ENCODE measurements around the gene RIMKLB. TPM values are rescaled to one million over a fixed set of nuclear protein-coding genes. Genes with fewer than 3 reads are reported as not detected.
"Not testable (repeated sequence)": the region's sequence is repeated elsewhere in the genome, so short reads cannot be mapped to it uniquely, and the experiment has no call there.

Gene RIMKLB
- total and polyA plus RNA-seq, 3 donors from 2014 or later: 101 to 141 (median 123) TPM

DNA sequence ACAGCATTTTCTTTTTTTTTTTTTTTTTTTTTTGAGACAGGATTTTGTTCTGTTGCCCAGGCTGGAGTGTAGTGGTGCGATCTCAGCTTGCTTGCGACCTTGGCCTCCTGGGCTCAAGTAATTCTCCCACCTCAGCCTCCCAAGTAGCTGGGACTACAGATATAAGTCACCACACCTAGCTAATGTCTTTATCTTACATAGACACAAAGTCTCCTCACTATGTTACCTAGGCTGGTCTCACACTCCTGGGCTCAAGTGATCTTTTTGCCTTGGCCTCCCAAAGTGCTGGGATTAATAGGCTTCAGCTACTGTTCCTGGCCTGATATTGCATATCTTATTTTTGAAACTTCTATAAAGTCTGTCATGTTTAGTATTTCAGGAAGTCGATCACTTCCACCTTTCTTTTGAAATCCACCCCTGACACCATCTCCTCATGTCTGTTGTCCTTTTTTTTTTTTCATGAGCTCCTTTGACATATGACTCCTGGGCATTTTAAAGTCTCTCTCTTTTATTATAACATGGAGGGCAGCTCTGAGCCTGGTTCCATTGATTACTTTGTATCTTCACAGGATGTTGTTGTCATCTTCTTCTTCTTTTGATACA is 118.8 kb downstream of the RIMKLB start:
- no peak for DNase-seq
- intact Hi-C loops (cut with DNase I; ENCODE audit: low total_unique reads): no loop called here
- Histone ChIP-seq H3K4me1 (no peaks in the 10 kb centered on the region), H3K27me3 (no peaks in the 10 kb centered on the region), H3K4me3 (no peak overlapping the region), H3K27ac (no peak overlapping the region), H3K9me3 (no peaks in the 10 kb centered on the region), H3K36me3 (ENCODE audit: low read depth, missing control alignments) (no peaks in the 10 kb centered on the region)
- WGBS, 2 donors: 68 to 75% methylated on average over 3 of the region's 3 CpGs
- TF ChIP-seq, protein P1, sequence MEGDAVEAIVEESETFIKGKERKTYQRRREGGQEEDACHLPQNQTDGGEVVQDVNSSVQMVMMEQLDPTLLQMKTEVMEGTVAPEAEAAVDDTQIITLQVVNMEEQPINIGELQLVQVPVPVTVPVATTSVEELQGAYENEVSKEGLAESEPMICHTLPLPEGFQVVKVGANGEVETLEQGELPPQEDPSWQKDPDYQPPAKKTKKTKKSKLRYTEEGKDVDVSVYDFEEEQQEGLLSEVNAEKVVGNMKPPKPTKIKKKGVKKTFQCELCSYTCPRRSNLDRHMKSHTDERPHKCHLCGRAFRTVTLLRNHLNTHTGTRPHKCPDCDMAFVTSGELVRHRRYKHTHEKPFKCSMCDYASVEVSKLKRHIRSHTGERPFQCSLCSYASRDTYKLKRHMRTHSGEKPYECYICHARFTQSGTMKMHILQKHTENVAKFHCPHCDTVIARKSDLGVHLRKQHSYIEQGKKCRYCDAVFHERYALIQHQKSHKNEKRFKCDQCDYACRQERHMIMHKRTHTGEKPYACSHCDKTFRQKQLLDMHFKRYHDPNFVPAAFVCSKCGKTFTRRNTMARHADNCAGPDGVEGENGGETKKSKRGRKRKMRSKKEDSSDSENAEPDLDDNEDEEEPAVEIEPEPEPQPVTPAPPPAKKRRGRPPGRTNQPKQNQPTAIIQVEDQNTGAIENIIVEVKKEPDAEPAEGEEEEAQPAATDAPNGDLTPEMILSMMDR (IDR thresholded peaks at IDR 0.05): no peak
- no peak for TF ChIP-seq POLR2A (IDR thresholded peaks at IDR 0.05)

DNA sequence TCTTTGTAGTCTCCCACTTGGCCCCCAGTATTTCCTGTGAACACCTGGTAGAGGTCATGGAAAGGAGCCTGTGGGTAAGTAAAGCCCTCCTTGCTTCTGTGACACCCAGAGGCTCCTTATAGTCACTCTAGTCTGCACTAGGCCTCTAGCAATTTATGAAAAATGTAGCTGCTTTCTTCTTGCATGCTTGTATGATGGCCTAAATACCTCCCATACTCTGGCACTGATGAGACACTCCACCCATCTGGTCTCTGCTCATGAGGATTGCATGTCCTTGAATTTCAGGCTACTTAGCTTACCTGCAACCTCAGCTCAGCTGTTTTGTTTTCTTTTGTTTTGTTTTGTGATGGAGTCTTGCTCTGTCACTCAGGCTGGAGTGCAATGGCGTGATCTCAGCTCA is 120.1 kb downstream of the RIMKLB start:
- intact Hi-C loops (cut with DNase I; ENCODE audit: low total_unique reads): no loop called here
- Histone ChIP-seq H3K36me3 (ENCODE audit: low read depth, missing control alignments) (no peaks in the 10 kb centered on the region), H3K4me3 (no peak overlapping the region), H3K27me3 (no peaks in the 10 kb centered on the region), H3K4me1 (peaks cover 2% of the 10 kb centered on the region), H3K27ac (no peak overlapping the region), H3K9me3 (no peaks in the 10 kb centered on the region)
- TF ChIP-seq, protein P1 (IDR thresholded peaks at IDR 0.05): no peak
- no peak for TF ChIP-seq POLR2A (IDR thresholded peaks at IDR 0.05)
- DNase-seq: no peak
- WGBS, 2 donors: 100% methylated on average over 1 of the region's 1 CpG

DNA sequence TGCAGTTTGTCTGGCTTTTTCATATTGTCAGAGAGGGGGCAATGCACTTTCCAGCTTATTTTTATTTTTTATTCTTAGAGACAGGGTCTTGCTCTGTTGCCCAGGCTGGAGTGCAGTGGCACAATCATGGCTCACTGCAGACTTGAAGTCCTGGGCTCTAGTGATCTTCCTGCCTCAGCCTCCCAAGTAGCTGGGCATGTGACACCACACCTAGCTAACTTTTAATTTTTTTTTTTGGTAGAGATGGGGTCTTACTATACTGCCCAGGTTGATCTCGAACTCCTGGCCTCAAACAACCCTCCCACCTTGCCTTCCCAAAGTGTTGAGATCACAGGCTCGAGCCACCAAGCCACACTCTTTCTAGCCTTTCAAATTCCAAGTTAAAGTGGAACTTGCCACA is 120.7 kb downstream of the RIMKLB start:
- intact Hi-C loops (cut with DNase I; ENCODE audit: low total_unique reads): no loop called here

DNA sequence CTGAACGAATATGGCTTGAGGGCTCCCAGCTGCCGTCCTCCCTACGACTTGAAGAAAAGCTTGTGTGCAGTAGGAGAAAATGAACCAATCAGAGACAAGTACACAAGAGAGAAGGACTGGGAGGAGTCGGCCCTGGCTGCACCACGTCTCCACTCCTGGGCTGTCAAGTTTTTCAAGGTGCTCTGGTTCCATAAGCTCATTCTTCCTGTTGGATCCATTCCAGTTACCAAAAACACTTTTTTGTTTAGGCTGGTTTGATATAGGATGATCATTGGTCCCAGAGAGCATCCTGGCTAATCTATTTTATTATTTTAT is 121.8 kb downstream of the RIMKLB start:
- intact Hi-C loops (cut with DNase I; ENCODE audit: low total_unique reads): no loop called here
- no peak for DNase-seq
- Histone ChIP-seq H3K4me1 (peaks cover 12% of the 10 kb centered on the region), H3K27me3 (no peaks in the 10 kb centered on the region), H3K4me3 (no peak overlapping the region), H3K27ac (no peak overlapping the region), H3K36me3 (ENCODE audit: low read depth, missing control alignments) (no peaks in the 10 kb centered on the region), H3K9me3 (no peaks in the 10 kb centered on the region)
- TF ChIP-seq, protein P1 (IDR thresholded peaks at IDR 0.05): no peak
- TF ChIP-seq POLR2A (IDR thresholded peaks at IDR 0.05): no peak
- 36 to 42% methylated on average over 5 of the region's 5 CpGs for WGBS, 2 donors

More for the DNA sequence above, 120.7 kb downstream of the RIMKLB start:
- H3K9me3 ChIP-seq: no peaks in the 10 kb centered on the region
- H3K27ac ChIP-seq: no peak overlapping the region
- H3K36me3 ChIP-seq (ENCODE audit: low read depth, missing control alignments): no peaks in the 10 kb centered on the region
- H3K4me1 ChIP-seq: peaks cover 8% of the 10 kb centered on the region
- 85 to 87% methylated on average over 2 of the region's 2 CpGs for whole genome bisulfite sequencing, 2 donors
- H3K27me3 ChIP-seq: no peaks in the 10 kb centered on the region
- no peak for TF ChIP-seq POLR2A (IDR thresholded peaks at IDR 0.05)
- TF ChIP-seq, protein P1 (IDR thresholded peaks at IDR 0.05): no peak
- DNase-seq: no peak
- H3K4me3 ChIP-seq: no peak overlapping the region

DNA sequence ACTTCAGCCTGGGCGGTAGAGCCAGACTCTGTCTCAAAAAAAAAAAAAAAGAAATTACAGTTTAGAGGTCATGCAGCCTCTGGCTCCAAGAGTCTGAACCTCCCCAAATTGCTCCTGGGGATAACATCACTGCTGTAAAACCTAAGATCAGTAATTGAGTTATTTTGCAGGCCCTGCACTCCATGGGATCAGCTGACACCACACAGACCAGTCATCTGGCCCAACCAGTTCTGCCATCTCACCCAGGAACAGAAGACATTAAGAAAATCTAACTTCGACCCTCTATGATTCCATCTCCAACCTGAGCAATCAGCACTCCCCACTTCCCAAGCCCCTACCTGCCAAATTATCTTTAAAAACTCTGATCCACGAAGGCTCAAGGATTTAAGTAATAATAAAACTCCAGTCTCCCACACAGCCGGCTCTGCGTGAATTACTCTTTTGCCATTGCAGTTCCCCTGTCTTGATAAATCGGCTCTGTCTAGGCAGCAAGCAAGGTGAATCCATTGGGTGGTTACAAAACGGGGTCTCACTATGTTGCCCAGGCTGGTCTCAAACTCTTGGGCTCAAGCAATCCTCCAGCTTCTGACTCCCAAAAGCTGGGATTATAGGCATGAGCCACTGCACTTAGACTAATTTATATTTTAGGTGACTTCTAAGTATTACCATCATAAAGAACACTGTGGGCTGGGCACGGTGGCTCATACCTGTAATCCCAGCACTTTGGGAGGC is 123.1 kb downstream of the RIMKLB start:
- 77 to 81% methylated on average over 8 of the region's 8 CpGs for WGBS, 2 donors
- H3K27me3 ChIP-seq; intact Hi-C loops (cut with DNase I; ENCODE audit: low total_unique reads); DNase-seq; H3K4me3 ChIP-seq; H3K9me3 ChIP-seq; H3K27ac ChIP-seq; H3K36me3 ChIP-seq (ENCODE audit: low read depth, missing control alignments): not testable (repeated sequence)
- peaks cover 12% of the 10 kb centered on the region for H3K4me1 ChIP-seq

Data from testis (tissue), 3 donors.